ENCODE measurements around the gene ITGA2B.

The ITGA2B gene

DNA sequence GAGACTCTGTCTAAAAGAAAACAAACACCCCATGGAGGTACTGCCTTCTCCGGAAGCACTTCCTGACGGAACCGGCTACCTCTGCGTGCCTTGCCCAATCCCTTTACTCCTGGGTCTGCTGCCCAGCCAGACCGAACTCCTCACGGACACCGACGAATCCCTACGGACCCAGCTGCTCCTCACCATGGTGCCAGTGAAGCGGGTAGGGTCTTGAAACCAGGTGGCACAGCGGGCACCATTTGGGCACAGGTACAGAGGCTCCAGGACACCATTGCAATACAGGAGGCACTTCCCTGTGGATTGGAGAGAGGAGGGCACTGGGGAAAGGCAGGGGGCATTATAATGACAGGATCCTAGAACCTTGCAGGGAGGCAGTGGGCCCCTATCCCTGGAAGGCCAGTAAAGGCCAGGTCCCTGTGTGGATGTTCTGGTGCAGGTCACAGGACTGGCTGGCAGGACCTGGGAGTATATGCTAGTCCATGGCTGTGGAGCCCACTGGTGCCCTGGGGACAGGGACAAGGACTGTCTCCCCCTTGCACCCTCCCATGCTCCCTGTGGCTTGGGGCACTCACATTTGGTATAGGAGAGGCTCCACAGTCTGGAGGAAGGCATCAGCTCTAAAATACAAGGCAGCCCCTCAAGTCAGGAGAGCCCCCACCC lies 67.1 kb downstream of the ITGA2B start:
- no peak for DNase-seq
- in situ Hi-C loops (cut with HindIII; ENCODE audit: low pct_ligation_motif_present, low pct_unique_long_range_greater_than_20kb, low sequenced_read_pairs), result loop anchor here (10.0 kb wide), 1 partner anchor 118 kb away; no protein-coding TSS in a partner anchor
